RKO (cell line): ENCODE data around the gene PLPP4.

Experiments
- DNase-seq: peaks from one replicate; pipeline ENCODE4 v3.0.0-alpha.2; 2016; ENCODE audit warnings: low spot score

The PLPP4 gene

GRCh38 chr10:120613180-120613579 is 156.2 kb downstream of the PLPP4 start:
- no peak for DNase-seq

DNA sequence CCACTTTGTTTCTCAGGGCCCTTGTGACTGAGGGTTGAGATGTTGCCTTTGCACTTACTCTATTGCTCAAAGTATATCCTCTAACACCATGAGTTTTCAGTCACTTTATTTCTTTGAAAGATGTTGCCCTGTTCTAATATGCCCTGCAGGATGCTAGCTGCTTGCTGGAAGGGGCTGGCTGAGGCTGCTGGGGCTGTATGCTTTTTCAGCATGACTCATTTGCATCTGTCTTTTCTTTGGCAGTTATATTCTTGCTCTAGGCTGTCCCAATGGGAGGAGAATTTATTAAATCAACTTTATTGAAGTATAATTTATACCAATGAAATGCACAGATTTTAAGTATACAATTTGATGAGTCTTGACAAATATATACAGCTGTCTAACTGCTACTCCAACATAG is 157.7 kb downstream of the PLPP4 start:
- no peak for DNase-seq

DNA sequence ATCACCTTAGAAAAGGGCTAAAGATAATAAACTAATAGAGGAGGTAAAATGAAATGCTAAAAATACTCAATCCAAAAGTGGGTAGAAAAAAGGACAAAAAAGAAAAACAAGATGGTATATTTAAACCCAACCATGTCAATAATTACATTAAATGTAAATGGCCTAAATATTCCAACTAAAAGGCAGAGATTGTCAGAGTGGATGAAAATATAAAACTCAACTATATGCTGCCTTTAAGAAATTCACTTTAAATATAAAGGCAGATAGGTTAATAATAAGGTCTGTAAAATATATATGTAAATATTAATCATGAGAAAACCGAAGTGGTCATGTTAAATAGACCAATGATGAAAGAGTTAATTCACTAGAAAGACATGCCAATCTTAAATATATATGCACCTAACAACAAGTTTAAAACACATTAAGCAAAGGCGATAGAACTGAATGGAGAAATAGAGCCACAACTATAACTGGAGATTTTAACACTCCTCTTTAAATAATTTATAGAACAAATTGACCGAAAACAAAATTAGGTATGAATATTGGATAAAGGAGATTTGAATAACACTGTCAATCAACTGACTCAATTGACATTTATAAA is 159.4 kb downstream of the PLPP4 start:
- no peak for DNase-seq

- no peak for DNase-seq
These were observed 171.2 kb downstream of the PLPP4 start for GRCh38 chr10:120628197-120628596.

GRCh38 chr10:120630266-120630665 is 173.2 kb downstream of the PLPP4 start:
- DNase-seq, result no peak

GRCh38 chr10:120632047-120632446 is 175.0 kb downstream of the PLPP4 start:
- no peak for DNase-seq

- no peak for DNase-seq
These were observed 175.9 kb downstream of the PLPP4 start for GRCh38 chr10:120632942-120633341.

DNA sequence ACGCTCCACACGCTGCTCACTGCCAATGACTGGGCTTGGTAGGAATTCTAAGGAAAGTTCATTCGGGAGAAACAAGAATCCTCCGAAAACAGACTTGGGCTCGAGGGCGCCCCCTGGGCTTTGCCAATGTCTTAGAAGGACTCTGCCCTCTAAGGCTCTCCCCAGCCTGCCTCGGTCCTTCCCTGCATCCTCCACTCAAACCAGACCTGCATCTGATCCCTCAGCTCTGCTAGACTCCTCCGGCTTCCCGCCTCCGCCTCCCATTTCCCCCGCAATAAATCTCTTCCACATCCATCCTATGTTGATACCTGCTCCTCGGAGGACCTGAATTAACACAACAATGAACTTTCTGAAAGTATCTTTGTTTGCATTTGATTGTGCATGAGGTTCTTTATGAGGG is 177.6 kb downstream of the PLPP4 start:
- DNase-seq, result no peak
